Breast epithelium (tissue), 4 donors: ENCODE measurements around the gene GGT5. TPM values are rescaled to one million over a fixed set of nuclear protein-coding genes. Genes with fewer than 3 reads are reported as not detected.

Source experiments
- DNase-seq, 2 donors: peaks; one replicate each; pipeline ENCODE4 v3.0.0-alpha.2; 2019; ENCODE audit warnings: low spot score in 2 of 2
- H3K27ac ChIP-seq, 2 donors: fragments of 200-600 bp; sonication (generic) in 1 of 2; one replicate each; pipeline ENCODE4 v1.5.1; 2016 to 2019; ENCODE audit warnings: mild to moderate bottlenecking in 1 of 2
- H3K27me3 ChIP-seq, 2 donors: fragments of 200-600 bp; sonication (generic) in 1 of 2; one replicate each; pipeline versions ENCODE4 v1.5.1 to v1.6.0; 2017 to 2019; ENCODE audit warnings: control low read depth in 1 of 2, mild to moderate bottlenecking in 1 of 2
- H3K36me3 ChIP-seq: fragments of 200-600 bp; one replicate; pipeline ENCODE4 v1.5.1; 2019
- H3K4me1 ChIP-seq, 2 donors: fragments of 200-600 bp; sonication (generic); one replicate each; pipeline ENCODE4 v1.5.1; 2016 to 2019; ENCODE audit warnings: control low read depth in 1 of 2
- H3K4me3 ChIP-seq, 3 donors: fragments of 200-600 bp; sonication (generic); 1 replicate in 2 of 3; 2 replicates in 1 of 3; pipeline ENCODE4 v1.5.1; 2016 to 2019; ENCODE audit warnings: mild to moderate bottlenecking in 3 of 3, moderate library complexity in 2 of 3
- H3K9me3 ChIP-seq, 2 donors: fragments of 200-600 bp; sonication (generic) in 1 of 2; one replicate each; pipeline ENCODE4 v1.5.1; 2016 to 2019; ENCODE audit warnings: control low read depth in 1 of 2
- POLR2A ChIP-seq: fragments of 450-650 bp; IDR thresholded peaks from one replicate; pipeline ENCODE4 v1.6.1; 2016; ENCODE audit warnings: antibody characterized with exemption, mild to moderate bottlenecking, moderate library complexity
- POLR2AphosphoS5 ChIP-seq, 3 donors: sonication (generic); formaldehyde crosslinking; IDR thresholded peaks; one replicate each; pipeline ENCODE4 v1.6.1; 2017; ENCODE audit warnings: antibody characterized with exemption in 3 of 3
- intact Hi-C: fragments of 100-400 bp; cut with DNase I; formaldehyde crosslinking; loops from one replicate; pipeline ENCODE4 v1.15.1; 2023; ENCODE audit warnings: low total_unique reads
- total RNA-seq, 3 donors: library from RNA; depleted of rRNA; stranded (reverse); fragments of >200 nt; gene quantifications; one replicate each; pipeline ENCODE4 v1.1.0, GENCODE V29; 2016
- TF ChIP-seq, protein P1 (sequence below), 3 donors: fragments of 450-650 bp; IDR thresholded peaks; one replicate each; pipeline ENCODE4 v1.5.1; 2016 to 2017; ENCODE audit warnings: antibody characterized with exemption in 3 of 3, mild to moderate bottlenecking in 3 of 3, moderate library complexity in 3 of 3

Gene GGT5
- total RNA-seq, 3 donors from 2014 or later = 27.1 to 114 (median 61.0) TPM

GRCh38 chr22:24176040-24176439 lies 68.8 kb downstream of the GGT5 start:
- no peaks in the 10 kb centered on the region for H3K9me3 ChIP-seq
- DNase-seq = no peak
- peaks cover 5% of the 10 kb centered on the region for H3K36me3 ChIP-seq
- peaks cover 5% of the 10 kb centered on the region in 2 donors for H3K4me1 ChIP-seq
- H3K27ac ChIP-seq = peak overlapping the region; percentile 71 to 72
- no peak overlapping the region for H3K4me3 ChIP-seq
- intact Hi-C loops = no loop called here
- no peaks in the 10 kb centered on the region for H3K27me3 ChIP-seq
- TF ChIP-seq POLR2AphosphoS5 (IDR thresholded peaks at IDR 0.05) (no peak), POLR2A (no peak)
- TF ChIP-seq, protein P1, sequence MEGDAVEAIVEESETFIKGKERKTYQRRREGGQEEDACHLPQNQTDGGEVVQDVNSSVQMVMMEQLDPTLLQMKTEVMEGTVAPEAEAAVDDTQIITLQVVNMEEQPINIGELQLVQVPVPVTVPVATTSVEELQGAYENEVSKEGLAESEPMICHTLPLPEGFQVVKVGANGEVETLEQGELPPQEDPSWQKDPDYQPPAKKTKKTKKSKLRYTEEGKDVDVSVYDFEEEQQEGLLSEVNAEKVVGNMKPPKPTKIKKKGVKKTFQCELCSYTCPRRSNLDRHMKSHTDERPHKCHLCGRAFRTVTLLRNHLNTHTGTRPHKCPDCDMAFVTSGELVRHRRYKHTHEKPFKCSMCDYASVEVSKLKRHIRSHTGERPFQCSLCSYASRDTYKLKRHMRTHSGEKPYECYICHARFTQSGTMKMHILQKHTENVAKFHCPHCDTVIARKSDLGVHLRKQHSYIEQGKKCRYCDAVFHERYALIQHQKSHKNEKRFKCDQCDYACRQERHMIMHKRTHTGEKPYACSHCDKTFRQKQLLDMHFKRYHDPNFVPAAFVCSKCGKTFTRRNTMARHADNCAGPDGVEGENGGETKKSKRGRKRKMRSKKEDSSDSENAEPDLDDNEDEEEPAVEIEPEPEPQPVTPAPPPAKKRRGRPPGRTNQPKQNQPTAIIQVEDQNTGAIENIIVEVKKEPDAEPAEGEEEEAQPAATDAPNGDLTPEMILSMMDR (IDR thresholded peaks at IDR 0.05) = no peak

DNA sequence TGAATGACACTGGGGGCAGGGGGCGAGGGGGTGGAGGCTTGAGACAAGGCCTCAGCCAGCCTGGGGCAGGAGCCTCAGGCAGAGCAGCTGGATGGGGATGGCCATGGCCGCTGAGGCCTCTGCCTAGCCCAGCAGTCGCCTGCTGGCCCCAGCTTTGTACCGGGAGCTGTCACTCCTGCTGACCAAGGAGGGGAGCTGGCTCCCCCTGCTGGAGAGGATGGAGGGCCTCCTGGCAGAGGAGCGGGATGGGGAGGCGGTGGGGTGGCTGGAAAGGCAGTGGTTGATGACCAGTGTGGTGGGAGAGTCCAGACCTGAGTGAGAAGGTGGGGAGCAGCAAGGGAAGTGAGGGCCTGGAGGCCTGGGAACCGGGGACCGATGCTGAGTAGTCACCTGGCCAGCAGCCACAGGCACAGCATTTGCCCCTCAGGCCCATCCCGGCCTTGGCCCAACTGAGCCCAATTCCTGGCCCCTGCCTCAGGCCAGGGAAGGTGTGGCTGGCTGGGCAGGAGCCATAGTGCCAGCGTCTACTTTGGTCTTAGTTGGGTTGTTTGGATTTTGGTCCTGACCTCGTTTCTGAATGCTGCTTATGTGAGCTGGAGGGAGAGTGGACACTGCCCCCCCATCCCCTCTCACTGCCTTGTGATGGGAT lies 69.6 kb downstream of the GGT5 start:
- DNase-seq = peak; percentile 61 to 79
- TF ChIP-seq POLR2A = no peak
- TF ChIP-seq, protein P1 (IDR thresholded peaks at IDR 0.05) = peak; percentile 74 to 91 (median 84)
- TF ChIP-seq POLR2AphosphoS5 (IDR thresholded peaks at IDR 0.05) = peak in 2 of 3 donors; percentile 27
- Histone ChIP-seq H3K9me3 (no peaks in the 10 kb centered on the region), H3K4me1 (peaks cover 5% of the 10 kb centered on the region in 2 donors), H3K27me3 (no peaks in the 10 kb centered on the region), H3K27ac (peak overlapping the region; percentile 71 to 72), H3K4me3 (no peak overlapping the region), H3K36me3 (peaks cover 5% of the 10 kb centered on the region)
- intact Hi-C loops = no loop called here

DNA sequence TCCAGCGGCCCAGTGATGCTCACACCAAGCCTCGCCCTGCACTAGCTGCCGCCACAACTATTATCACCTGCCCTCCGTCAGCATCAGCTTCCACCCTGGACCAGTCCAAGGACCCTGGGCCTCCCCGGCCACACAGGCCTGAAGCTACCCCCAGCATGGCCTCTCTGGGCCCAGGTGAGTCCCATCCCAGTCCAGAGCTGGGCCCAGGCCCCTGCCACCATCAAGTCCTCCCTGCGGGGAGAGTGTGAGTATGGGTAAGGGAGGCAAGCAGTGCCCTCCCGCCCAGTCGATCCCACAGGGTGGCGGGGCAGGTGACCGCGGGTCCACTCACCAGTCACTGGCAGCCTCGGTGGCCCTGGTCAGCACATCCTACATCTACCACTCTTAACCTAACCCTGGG lies 73.1 kb downstream of the GGT5 start:
- Histone ChIP-seq H3K36me3 (peaks cover 12% of the 10 kb centered on the region), H3K4me3 (no peak overlapping the region), H3K4me1 (peaks cover 5% of the 10 kb centered on the region in 2 donors), H3K9me3 (no peaks in the 10 kb centered on the region), H3K27ac (peak overlapping the region in 1 of 2 donors; percentile 28), H3K27me3 (no peaks in the 10 kb centered on the region)
- no peak for DNase-seq
- intact Hi-C loops = no loop called here
- TF ChIP-seq POLR2AphosphoS5 (IDR thresholded peaks at IDR 0.05) = no peak
- TF ChIP-seq, protein P1 (IDR thresholded peaks at IDR 0.05) = no peak
- no peak for TF ChIP-seq POLR2A

GRCh38 chr22:24170632-24171031 lies 74.2 kb downstream of the GGT5 start:
- Histone ChIP-seq H3K27me3 (no peaks in the 10 kb centered on the region), H3K4me3 (no peak overlapping the region), H3K9me3 (no peaks in the 10 kb centered on the region), H3K4me1 (peaks cover 5% of the 10 kb centered on the region in 2 donors), H3K36me3 (peaks cover 18% of the 10 kb centered on the region), H3K27ac (peak overlapping the region; percentile 25 to 33)
- intact Hi-C loops = no loop called here
- TF ChIP-seq POLR2A = no peak
- TF ChIP-seq, protein P1 (IDR thresholded peaks at IDR 0.05) = no peak
- TF ChIP-seq POLR2AphosphoS5 (IDR thresholded peaks at IDR 0.05) = no peak
- no peak for DNase-seq

DNA sequence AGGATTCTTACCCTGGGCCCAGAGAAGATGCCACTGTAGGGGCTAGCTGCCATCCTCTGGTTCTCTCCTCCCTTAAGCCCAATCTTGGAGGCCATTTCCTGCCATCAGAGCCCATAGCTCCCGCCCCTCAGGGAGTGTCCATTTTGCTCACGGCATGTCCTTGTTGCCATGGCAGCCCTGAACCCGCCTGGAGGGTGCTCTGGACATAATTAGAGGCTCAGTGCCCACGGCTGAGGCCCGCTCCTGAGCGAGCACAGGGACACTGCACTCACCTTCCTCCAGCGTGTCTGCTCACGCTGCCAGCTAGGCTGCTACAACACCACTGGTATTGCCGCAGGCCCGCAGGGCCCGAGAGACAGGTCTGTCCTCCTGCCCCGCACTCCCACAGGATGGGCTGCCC lies 74.7 kb downstream of the GGT5 start:
- peak overlapping the region; percentile 25 to 33 for H3K27ac ChIP-seq
- H3K4me1 ChIP-seq = peaks cover 5% of the 10 kb centered on the region in 2 donors
- peaks cover 18% of the 10 kb centered on the region for H3K36me3 ChIP-seq
- no peaks in the 10 kb centered on the region for H3K27me3 ChIP-seq
- DNase-seq = no peak
- intact Hi-C loops = no loop called here
- H3K9me3 ChIP-seq = no peaks in the 10 kb centered on the region
- H3K4me3 ChIP-seq = no peak overlapping the region
- TF ChIP-seq POLR2AphosphoS5 (IDR thresholded peaks at IDR 0.05) (no peak), POLR2A (no peak)
- TF ChIP-seq, protein P1 (IDR thresholded peaks at IDR 0.05) = no peak
